C4-2B (cell line): Measurements from ENCODE around the gene TCEAL9.

Experiments used
- H3K27ac ChIP-seq: fragments of 450-650 bp; 2 replicates; pipeline ENCODE4 v1.5.1; 2017
- ZFX ChIP-seq: fragments of 450-650 bp; IDR thresholded peaks from 2 replicates; pipeline ENCODE4 v1.6.1; 2017
- TF ChIP-seq, protein P1 (sequence below): fragments of 450-650 bp; conservative IDR thresholded peaks from 2 replicates; pipeline ENCODE4 v1.5.1; 2017; ENCODE audit warnings: mild to moderate bottlenecking

The TCEAL9 gene

DNA sequence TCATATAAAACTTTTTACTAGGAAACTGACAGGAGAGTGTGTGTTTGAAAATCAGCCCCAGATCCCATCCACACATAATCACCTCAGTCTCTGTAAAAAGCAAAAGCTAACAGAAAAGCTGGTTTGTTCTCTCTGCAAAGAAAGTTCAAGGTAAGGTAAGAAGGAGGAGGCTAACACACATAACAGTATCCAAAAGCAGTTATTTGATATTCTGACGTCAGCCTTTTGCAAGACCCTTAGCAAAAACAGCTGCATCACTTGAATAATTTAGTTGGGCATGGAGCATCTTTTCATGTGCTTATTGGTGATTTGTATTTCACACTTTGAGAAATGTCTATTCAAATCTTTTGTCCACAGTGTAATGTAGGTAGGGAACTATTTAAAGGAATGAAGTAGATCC is 5.5 kb downstream of the TCEAL9 start:
- TF ChIP-seq, protein P1, sequence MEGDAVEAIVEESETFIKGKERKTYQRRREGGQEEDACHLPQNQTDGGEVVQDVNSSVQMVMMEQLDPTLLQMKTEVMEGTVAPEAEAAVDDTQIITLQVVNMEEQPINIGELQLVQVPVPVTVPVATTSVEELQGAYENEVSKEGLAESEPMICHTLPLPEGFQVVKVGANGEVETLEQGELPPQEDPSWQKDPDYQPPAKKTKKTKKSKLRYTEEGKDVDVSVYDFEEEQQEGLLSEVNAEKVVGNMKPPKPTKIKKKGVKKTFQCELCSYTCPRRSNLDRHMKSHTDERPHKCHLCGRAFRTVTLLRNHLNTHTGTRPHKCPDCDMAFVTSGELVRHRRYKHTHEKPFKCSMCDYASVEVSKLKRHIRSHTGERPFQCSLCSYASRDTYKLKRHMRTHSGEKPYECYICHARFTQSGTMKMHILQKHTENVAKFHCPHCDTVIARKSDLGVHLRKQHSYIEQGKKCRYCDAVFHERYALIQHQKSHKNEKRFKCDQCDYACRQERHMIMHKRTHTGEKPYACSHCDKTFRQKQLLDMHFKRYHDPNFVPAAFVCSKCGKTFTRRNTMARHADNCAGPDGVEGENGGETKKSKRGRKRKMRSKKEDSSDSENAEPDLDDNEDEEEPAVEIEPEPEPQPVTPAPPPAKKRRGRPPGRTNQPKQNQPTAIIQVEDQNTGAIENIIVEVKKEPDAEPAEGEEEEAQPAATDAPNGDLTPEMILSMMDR: no peak
- TF ChIP-seq ZFX: no peak
- no peak overlapping the region for H3K27ac ChIP-seq

DNA sequence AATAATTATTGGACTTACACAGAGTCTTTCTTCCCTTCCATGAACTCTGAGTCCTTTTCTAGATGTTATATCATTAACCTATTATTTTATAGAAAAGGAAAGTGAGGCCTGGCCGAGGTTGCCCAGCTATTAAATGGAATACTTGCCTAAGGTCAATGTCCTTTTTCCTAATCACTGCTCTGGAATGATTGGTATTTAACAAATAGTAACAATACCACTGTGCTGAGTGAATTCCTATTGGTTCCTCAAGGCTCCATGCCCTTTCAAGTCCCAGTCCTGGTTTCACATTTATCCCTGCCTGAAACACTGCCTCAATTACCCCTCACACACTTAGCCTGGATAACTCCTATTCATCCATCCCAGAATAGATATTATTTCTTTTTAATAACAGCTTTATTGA is 6.2 kb downstream of the TCEAL9 start:
- no peak overlapping the region for H3K27ac ChIP-seq
- TF ChIP-seq ZFX: no peak
- TF ChIP-seq, protein P1: no peak

DNA sequence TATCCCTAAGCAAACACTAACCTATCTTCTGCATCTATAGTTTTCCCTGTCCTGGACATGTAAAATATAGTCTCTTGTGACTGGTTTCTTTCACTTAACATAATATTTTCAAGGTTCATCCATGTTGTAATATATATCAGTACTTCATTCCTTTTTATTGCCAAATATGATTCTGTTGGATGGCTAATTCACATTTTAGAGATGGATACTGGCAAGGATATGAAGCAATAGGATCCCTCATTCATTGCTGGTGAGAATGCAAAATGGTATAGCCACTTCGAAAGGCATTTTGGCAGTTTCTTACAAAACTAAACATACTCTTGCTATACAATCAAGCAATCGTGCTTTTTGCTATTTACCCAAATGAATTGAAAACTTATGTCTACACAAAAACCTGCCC is 6.7 kb downstream of the TCEAL9 start:
- no peak overlapping the region for H3K27ac ChIP-seq
- TF ChIP-seq, protein P1: no peak
- TF ChIP-seq ZFX: no peak

DNA sequence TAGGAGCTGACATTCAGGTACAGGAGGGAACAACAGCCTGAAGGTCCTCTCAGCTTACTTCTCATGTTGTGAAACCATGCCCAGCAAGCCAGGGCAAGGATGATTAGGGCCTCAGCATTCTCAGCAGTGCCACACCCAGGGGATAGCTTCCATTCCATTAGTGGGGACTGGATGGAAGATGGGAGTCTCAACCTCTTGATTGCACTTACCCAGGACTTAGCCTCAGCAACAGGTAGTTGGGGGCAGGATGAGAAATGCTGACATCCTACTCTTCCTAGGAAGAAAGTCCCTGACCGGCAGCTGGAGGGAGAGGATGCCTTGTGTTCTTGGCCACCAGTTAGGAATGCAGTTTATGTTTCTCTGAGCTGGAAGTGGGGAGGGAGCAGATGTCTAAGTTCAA is 11.2 kb downstream of the TCEAL9 start:
- TF ChIP-seq ZFX: no peak
- TF ChIP-seq, protein P1: no peak
- no peak overlapping the region for H3K27ac ChIP-seq

DNA sequence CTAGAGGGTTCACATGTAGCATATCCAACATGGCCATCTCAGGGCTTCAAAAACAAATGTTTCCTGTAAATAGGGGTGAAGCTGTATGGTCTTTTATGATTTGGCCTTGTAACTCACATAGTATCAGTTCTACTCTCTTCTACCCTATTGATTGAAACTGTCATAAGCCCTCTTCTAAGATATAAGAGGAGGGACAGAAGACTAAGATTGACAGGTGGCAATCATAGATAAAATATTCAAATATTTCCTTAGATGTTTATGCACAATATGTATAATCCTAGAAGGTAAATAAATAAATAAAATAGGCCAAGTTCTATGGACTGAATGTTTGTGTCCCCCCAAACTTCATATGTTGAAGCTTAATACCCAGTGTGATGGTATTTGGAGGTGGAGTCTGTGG is 13.2 kb downstream of the TCEAL9 start:
- no peak for TF ChIP-seq ZFX
- TF ChIP-seq, protein P1: no peak
- H3K27ac ChIP-seq: no peak overlapping the region

DNA sequence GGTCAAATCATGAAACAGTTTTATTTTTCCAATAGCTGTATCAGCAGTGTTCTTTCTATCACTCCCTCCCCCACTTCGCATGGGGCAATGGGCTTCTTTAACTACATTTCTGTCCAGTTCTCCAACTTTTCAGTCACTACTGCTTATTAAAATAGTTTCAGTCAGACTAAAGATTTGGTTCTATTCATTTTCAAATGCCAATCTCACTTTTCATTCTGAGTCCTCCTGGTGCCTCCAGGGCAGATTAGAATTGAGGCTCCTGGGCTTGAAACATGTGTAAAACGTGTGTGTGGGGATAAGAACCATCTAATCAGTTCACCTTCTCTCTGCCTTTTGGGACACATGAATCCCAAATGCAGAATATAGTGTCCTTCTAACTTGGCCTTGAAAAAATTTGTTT is 16.6 kb downstream of the TCEAL9 start:
- no peak overlapping the region for H3K27ac ChIP-seq
- no peak for TF ChIP-seq ZFX
- TF ChIP-seq, protein P1: no peak

DNA sequence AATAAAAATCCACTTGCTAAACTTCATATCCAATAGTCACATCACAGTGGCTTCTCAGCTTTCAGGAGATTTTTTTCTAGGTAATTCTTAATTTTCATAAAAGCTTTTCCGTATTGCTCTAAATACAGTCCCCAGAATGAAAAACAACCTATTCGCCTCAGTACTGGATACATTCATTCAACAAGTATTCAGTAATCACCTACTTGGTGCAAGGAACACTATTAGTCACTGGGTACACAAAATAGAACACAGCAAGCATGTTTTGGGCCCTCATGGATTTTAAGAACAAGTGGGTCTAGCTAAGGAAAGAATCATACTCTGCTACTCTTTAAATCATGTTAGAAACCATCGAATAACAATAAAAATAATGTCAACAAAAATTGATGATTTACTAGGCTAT is 17.3 kb downstream of the TCEAL9 start:
- H3K27ac ChIP-seq: no peak overlapping the region
- TF ChIP-seq, protein P1: no peak
- TF ChIP-seq ZFX: no peak
